OCI-LY1 (cell line): Measurements from ENCODE around the gene AKT2.

Source experiments
- H2AFZ ChIP-seq: fragments of 200-600 bp; sonication (generic), shearing (Covaris generic); 2 replicates; pipeline ENCODE4 v1.6.0; 2014; ENCODE audit warnings: antibody characterized with exemption, mild to moderate bottlenecking, low read length
- H3F3A ChIP-seq: fragments of 200-600 bp; sonication (generic), shearing (Covaris generic); 2 replicates; pipeline ENCODE4 v1.6.0; 2014; ENCODE audit warnings: mild to moderate bottlenecking, antibody characterized with exemption, low read length, moderate library complexity; ENCODE audit not compliant: insufficient read depth
- H3K27ac ChIP-seq: fragments of 200-600 bp; sonication (generic); 2 replicates; pipeline ENCODE4 v1.5.1; 2014; ENCODE audit warnings: low read length, mixed run types, mild to moderate bottlenecking, low read depth; ENCODE audit not compliant: poor library complexity, severe bottlenecking
- H3K27me3 ChIP-seq: fragments of 200-600 bp; sonication (generic); 2 replicates; pipeline ENCODE4 v1.6.0; 2014; ENCODE audit warnings: antibody characterized with exemption, mild to moderate bottlenecking, low read length, moderate library complexity; ENCODE audit not compliant: insufficient read depth
- H3K36me3 ChIP-seq: fragments of 200-600 bp; sonication (generic); 2 replicates; pipeline ENCODE4 v1.6.1; 2014; ENCODE audit warnings: mild to moderate bottlenecking, antibody characterized with exemption, low read length, moderate library complexity, mixed read lengths; ENCODE audit not compliant: insufficient read depth
- H3K4me1 ChIP-seq: fragments of 200-600 bp; sonication (generic); 2 replicates; pipeline ENCODE4 v1.5.1; 2014; ENCODE audit warnings: mild to moderate bottlenecking, low read length, moderate library complexity; ENCODE audit not compliant: insufficient read depth, severe bottlenecking
- H3K4me2 ChIP-seq: fragments of 200-600 bp; sonication (generic), shearing (Covaris generic); 2 replicates; pipeline ENCODE4 v1.6.1; 2014; ENCODE audit warnings: low read length
- H3K4me3 ChIP-seq: fragments of 200-600 bp; sonication (generic); 2 replicates; pipeline ENCODE4 v1.5.1; 2014; ENCODE audit warnings: low read length, low read depth, mild to moderate bottlenecking, mixed read lengths; ENCODE audit not compliant: poor library complexity, severe bottlenecking
- H3K79me2 ChIP-seq: fragments of 200-600 bp; shearing (Covaris generic); 2 replicates; pipeline ENCODE4 v1.6.1; 2016; ENCODE audit warnings: mixed run types, low read length, mixed read lengths; ENCODE audit not compliant: insufficient read depth
- H3K9ac ChIP-seq: fragments of 200-600 bp; sonication (generic), shearing (Covaris generic); 2 replicates; pipeline ENCODE4 v1.6.1; 2014; ENCODE audit warnings: mild to moderate bottlenecking, low read length, mixed read lengths
- H3K9me2 ChIP-seq: fragments of 200-600 bp; sonication (generic), shearing (Covaris generic); 2 replicates; pipeline ENCODE4 v1.6.1; 2014; ENCODE audit warnings: low read depth, mild to moderate bottlenecking, low read length, mixed read lengths
- H3K9me3 ChIP-seq: fragments of 200-600 bp; shearing (Covaris generic); 2 replicates; pipeline ENCODE4 v1.6.1; 2014; ENCODE audit warnings: low read length, mixed read lengths
- H4K20me1 ChIP-seq: fragments of 200-600 bp; sonication (generic), shearing (Covaris generic); 2 replicates; pipeline ENCODE4 v1.6.0; 2016; ENCODE audit warnings: mild to moderate bottlenecking, low read length; ENCODE audit not compliant: insufficient read depth
- CTCF ChIP-seq: fragments of 200-600 bp; sonication (generic), shearing (Covaris generic); IDR thresholded peaks from 2 replicates; pipeline ENCODE4 v1.5.1; 2017; ENCODE audit warnings: mild to moderate bottlenecking, antibody characterized with exemption, low read length, moderate library complexity, mixed read lengths
- EZH2 ChIP-seq: fragments of 200-600 bp; sonication (generic), shearing (Covaris generic); IDR thresholded peaks from 2 replicates; pipeline ENCODE4 v1.8.0; 2017; ENCODE audit warnings: borderline replicate concordance, mixed run types, mild to moderate bottlenecking, antibody characterized with exemption, low read length, moderate library complexity, mixed read lengths

AKT2 gene

DNA sequence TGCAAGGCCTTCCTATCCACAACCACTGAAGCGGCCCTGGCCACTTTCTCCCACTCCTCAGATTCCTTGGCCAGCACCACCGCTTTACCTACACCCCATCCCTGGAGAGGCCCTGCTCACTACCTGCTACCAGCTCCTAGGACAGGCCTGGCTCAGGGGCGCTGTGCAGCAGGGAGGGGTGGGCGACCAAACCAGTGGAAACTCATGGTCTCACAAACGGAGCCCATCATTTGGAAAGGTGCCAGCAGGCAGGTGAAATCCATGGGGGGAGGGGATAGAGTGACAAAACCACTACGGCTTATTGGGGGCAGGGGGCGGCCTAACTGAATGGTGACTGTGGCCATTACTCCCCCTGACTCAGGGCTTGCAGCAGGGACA, 35.4 kb upstream of the AKT2 start:
- Histone ChIP-seq H3K27me3 (no peaks in the 10 kb centered on the region), H3K9ac (no peak overlapping the region), H3K4me2 (no peak overlapping the region), H3K4me1 (no peaks in the 10 kb centered on the region), H3K79me2 (no peaks in the 10 kb centered on the region), H2AFZ (no peak overlapping the region), H4K20me1 (no peaks in the 10 kb centered on the region), H3K4me3 (no peak overlapping the region), H3K9me2 (no peaks in the 10 kb centered on the region), H3K27ac (no peak overlapping the region), H3K9me3 (no peaks in the 10 kb centered on the region), H3K36me3 (peaks cover 62% of the 10 kb centered on the region), H3F3A (no peaks in the 10 kb centered on the region)
- TF ChIP-seq EZH2 (no peak), CTCF (no peak)

DNA sequence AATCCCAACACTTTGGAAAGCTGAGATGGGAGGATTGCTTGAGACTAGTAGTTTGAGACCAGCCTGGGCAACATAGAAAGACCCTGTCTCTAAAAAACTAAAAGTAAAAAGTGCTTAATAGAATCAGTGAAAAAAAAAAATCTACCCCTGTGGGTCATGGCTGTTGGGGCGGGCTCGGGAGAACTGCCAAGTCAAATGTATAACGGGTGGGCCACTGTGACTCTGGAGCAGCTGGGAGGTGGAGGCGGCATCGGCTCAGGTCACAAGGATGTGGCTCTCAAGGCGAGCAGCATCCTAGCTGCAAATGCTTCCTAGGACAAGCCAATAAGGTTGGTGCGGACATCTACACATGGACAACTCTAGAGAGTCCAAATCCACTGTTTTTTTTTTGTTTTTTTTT, 32.2 kb upstream of the AKT2 start:
- no peaks in the 10 kb centered on the region for H3K79me2 ChIP-seq
- no peak overlapping the region for H3K9ac ChIP-seq
- H3K27me3 ChIP-seq: no peaks in the 10 kb centered on the region
- H3K9me2 ChIP-seq: no peaks in the 10 kb centered on the region
- no peak overlapping the region for H3K4me2 ChIP-seq
- H3K9me3 ChIP-seq: no peaks in the 10 kb centered on the region
- H3K27ac ChIP-seq: no peak overlapping the region
- H2AFZ ChIP-seq: no peak overlapping the region
- TF ChIP-seq EZH2 (no peak), CTCF (no peak)
- H3K4me3 ChIP-seq: no peak overlapping the region
- H3F3A ChIP-seq: no peaks in the 10 kb centered on the region
- H3K4me1 ChIP-seq: no peaks in the 10 kb centered on the region
- peaks cover 36% of the 10 kb centered on the region for H3K36me3 ChIP-seq
- H4K20me1 ChIP-seq: no peaks in the 10 kb centered on the region

DNA sequence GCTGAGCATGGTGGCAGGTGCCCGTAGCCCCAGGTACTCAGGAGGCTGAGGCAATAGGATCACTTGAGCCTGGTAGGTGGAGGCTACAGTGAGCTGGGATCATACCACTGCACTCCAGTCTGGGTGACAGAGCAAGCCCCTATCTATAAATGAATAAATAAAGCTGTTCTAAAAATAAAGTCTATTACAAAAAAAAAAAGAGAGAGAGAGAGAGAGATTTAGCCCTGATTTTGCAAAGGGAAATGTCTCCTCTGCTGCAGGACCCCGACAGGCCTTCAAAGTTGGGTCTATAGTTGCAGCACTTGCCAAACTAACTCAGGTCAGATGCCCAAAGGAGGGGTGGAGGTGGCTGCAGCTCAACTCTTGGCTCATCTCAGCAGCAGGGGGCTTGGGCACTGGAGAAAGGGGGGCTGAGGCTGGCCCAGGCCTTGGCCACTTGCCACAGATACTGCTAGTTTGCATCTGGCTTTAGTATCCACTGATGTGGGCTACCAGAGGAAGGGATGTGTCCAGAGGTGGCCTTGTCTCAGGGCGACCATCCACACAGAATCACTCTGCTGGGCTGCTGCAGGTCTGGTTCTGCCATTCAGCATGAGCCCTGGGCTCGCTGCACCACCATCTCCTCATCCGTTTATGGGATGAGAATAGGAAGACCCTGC, 30.8 kb upstream of the AKT2 start:
- H3K4me1 ChIP-seq: no peaks in the 10 kb centered on the region
- no peak for TF ChIP-seq CTCF
- TF ChIP-seq EZH2: no peak
- H3K9ac ChIP-seq: no peak overlapping the region
- H3K36me3 ChIP-seq: peaks cover 22% of the 10 kb centered on the region
- H3K9me2 ChIP-seq: no peaks in the 10 kb centered on the region
- no peak overlapping the region for H3K27ac ChIP-seq
- no peaks in the 10 kb centered on the region for H3K27me3 ChIP-seq
- no peaks in the 10 kb centered on the region for H3K79me2 ChIP-seq
- no peak overlapping the region for H2AFZ ChIP-seq
- no peak overlapping the region for H3K4me2 ChIP-seq
- no peaks in the 10 kb centered on the region for H3K9me3 ChIP-seq
- H3K4me3 ChIP-seq: no peak overlapping the region
- no peaks in the 10 kb centered on the region for H3F3A ChIP-seq
- H4K20me1 ChIP-seq: no peaks in the 10 kb centered on the region
